GM21717 (cell line): ENCODE results near the gene TP53AIP1.
A peak's percentile ranks its signal among the peaks of the same experiment; 100 is the strongest.

ENCODE experiments used
- ATAC-seq: cut with Tn5 transposase; IDR thresholded peaks from one replicate; pipeline ENCODE4 v1.9.1; 2021; ENCODE audit warnings: mild to moderate bottlenecking, moderate library complexity; ENCODE audit not compliant: unreplicated experiment

TP53AIP1 gene

GRCh38 chr11:128946648-128947047, 4.0 kb upstream of the TP53AIP1 start:
- ATAC-seq = no peak

GRCh38 chr11:128943428-128943976, 831 bp upstream of the TP53AIP1 start:
- no peak for ATAC-seq

DNA sequence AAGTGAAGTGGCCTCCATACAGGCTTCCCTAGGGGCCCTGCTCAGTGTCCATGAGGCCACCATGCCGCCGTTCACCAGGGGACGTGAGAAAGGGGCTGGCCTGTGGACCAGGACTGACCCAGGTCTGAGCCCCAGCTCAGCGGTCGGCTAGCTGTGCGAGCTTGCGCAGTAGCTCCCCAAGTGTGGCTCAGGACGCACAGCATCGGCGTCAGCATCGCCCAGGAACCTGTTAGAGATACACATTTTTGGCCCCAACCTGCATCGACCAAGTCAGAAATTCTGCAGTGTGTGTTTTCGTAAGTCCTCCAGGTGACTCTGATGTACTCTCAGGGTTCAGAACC, 429 bp downstream of the TP53AIP1 start:
- no peak for ATAC-seq

DNA sequence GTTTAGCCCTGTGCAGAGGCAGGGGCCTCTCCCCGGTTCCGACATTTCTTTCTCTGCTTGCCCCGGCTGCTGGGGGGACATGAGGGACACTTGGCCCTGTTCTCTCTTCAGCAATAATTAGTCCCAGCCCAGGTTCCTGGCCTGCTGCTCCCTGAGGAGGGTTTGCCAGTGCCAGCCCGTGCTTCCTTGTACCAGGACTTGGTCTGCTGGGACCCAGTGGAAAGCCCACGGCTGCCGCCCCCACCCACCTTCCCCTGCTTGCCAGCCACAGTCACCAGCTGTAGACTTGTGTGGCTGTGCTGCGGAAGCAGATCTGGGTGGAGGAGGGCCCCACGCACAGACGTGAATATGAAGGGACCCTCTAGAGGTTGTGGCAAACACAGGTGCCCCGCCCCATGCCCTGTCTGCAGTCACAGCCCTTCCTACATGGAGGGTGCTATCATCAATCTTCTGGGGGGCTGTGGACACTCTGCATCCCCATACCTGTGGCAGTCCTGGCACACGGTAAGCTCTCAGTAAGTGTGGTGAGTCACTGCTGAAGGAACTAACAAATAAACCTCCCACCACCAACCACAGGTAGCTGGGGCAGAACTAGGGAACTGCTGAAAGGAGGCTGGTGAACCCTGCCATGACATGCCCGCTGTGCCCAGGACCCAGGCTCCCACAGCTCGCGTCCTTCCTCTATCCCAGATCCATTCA, 949 bp downstream of the TP53AIP1 start:
- ATAC-seq = no peak

- ATAC-seq = no peak
Observed at GRCh38 chr11:128941110-128941509, 1.6 kb downstream of the TP53AIP1 start.

- ATAC-seq = no peak
Observed at GRCh38 chr11:128940603-128941002, 2.1 kb downstream of the TP53AIP1 start.

GRCh38 chr11:128940156-128940555, 2.5 kb downstream of the TP53AIP1 start:
- ATAC-seq = no peak

- ATAC-seq = no peak
Observed at GRCh38 chr11:128939591-128939990, 3.1 kb downstream of the TP53AIP1 start.

- ATAC-seq = no peak
Observed at GRCh38 chr11:128938156-128938885, 4.3 kb downstream of the TP53AIP1 start.

- no peak for ATAC-seq
Observed at GRCh38 chr11:128937480-128937879, 5.2 kb downstream of the TP53AIP1 start.

DNA sequence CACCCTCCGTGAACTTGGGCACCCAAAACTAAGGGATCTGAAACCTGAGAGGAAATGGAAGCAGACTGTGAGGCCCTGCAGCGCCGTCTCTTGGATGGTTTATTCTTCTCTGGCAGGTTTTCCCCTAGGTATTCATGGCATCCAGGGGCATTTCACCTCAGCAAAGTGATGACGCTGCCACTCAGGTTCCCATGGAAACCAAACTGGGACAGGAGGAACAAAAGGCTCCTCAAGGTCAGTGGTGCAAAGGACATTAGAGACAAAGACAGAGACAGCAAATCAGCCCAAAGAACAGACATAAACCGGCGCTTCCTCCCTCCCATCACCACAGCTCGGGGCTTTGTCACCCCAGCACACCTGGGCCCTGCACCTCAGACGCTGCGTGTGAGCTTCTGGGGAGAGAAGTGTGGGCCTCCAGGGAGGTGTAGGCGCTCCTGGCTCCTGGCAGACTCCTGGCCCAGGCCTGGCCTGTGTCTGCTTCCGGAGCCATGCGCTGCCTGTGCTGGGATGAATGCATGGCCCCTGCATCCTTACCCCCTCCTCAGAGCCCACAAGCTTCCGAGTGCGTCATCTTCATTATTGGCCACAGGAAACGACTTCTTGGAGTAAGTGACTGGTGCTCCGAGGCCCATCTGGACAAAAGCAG, 5.9 kb downstream of the TP53AIP1 start:
- no peak for ATAC-seq

DNA sequence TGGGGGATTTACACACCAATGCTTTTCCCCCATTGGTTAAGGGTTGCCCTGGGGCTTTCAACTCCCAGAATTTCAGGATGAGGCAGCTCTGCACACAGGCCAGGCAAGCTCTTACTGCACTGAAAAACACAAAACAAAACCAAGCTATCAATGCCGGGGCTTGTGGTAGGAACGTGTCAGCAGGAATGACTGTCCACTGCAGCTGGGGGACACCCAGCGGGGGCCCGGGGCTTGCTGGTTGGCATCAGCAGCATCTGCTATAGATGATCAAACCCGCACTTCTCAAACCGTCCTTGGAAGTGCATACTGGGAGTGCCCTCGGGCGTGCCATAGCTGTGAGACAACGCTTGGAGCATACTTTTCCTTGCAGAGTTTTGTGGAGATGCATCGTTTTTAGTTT, 7.7 kb downstream of the TP53AIP1 start:
- ATAC-seq = no peak

- no peak for ATAC-seq
Observed at GRCh38 chr11:128934351-128934750, 8.3 kb downstream of the TP53AIP1 start.

- no peak for ATAC-seq
Observed at GRCh38 chr11:128933481-128934178, 9.0 kb downstream of the TP53AIP1 start.

- ATAC-seq = no peak
Observed at GRCh38 chr11:128931668-128932067, 11.0 kb downstream of the TP53AIP1 start.

DNA sequence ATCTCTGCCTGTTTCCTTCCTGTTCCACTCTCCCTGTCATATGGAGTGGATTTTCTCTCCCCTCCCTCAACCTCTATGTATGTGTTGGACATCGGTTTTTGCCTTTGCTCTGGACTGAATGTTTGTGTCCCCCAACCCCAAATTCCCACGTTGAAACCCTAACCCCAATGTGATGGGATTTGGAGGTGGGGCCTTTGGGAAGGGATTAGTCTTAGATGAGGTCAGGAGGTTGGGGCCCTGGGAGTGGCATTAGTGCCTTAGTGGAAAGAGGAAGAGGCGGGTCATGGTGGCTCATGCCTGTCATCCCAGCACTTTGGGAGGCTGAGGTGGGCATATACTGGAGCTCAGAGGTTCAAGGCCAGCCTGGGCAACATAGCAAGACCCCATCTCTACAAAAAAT, 11.6 kb downstream of the TP53AIP1 start:
- ATAC-seq = no peak

DNA sequence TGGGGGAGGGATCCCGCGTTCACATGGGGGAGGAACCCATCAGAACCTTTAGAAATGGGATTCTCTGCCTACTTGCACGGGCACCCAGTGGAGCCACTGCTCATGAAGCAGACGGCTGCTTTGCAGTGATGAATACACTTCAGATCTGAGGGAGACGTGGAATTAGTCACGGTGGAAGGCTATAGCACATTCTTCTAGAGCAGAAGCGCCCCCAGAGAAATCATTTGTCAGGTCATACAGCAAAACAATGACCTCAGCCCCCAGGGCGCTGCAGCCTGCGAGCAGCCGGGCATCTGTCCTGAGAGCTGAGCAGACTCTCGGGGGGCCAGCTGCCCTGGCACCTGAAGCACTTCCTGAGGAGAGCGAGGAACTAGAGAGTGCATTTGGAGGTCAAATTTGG, 12.7 kb downstream of the TP53AIP1 start:
- ATAC-seq = no peak

DNA sequence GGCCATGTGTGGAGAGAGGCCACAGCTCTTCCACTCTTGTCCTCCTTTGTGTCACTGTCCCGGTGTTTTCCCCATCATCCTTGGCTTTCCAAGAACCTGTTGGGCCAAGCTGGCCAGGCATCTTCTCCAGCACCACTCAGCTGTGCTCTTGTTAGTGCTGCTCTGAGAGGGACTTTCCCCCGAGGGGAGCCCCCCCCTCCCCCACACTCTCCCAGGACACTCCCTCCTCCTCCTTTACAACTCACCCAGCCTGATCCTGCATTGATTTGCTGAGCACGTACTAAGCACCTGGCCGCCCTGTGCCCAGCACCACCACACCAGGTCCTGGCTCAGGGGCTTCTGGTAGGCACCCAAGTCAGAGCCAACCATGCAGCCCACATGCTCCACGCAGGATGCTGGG, 13.2 kb downstream of the TP53AIP1 start:
- no peak for ATAC-seq

DNA sequence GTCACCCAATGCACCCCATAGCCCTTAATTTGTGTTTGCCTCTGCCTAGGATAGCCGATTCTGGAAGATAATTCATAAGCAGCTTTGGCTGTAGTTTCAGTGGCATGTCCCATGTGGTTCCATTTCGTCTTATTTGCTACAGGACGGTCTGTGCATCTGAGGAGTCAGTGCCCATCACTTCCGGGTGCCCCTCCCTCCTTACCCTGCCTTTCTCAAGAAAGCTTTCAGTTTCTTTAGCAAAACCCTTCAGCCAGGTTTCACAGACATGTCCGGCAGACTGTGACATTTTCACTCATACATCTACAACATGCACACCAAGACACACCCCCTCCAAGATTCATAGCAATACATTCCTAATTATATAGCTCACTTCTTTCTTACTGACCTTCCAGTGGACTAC, 14.3 kb downstream of the TP53AIP1 start:
- peak; percentile 98 for ATAC-seq

- no peak for ATAC-seq
Observed at GRCh38 chr11:128927683-128928336, 14.9 kb downstream of the TP53AIP1 start.

GRCh38 chr11:128927108-128927461, 15.6 kb downstream of the TP53AIP1 start:
- no peak for ATAC-seq
